ENCODE data around the gene DDA1. TPM values are rescaled to one million over a fixed set of nuclear protein-coding genes. Genes with fewer than 3 reads are reported as not detected.

The DDA1 gene
- total and polyA plus RNA-seq, 10 donors = 10.5 to 42.2 (median 23.5) TPM

DNA sequence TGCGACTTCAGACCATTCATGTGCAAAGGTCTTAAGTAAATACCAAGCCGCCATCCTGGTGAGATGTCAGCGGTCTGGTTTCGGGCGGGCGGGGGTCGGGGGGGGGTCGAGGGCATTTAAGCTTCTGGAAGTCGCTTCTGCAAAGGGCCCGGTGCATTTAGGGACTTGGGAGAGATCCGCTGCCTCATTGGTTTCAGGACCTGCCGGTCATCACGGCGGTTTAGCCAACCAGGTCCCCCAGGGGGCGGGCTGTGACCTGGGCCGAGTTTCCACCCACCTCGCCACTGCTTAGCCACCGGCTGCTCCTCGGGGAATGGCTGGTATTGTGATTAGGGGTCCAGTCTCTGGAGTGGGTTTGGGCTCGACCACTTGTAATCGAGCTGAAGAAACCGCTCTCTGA lies 19.9 kb upstream of the DDA1 start:
- H3K4me1 ChIP-seq = peaks cover 0 to 40% (median 13%) of the 10 kb centered on the region in 6 donors
- DNase-seq = peak; percentile 85

GRCh38 chr19:17292301-17293074 lies 16.9 kb upstream of the DDA1 start:
- peak overlapping the region; percentile 63 to 85 (median 71) for H3K4me3 ChIP-seq
- DNase-seq = peak; percentile 94
- H3K27me3 ChIP-seq (replicated peaks in 1 of 7) = peaks cover 0 to 8% (median 0%) of the 10 kb centered on the region in 7 donors
- TF ChIP-seq, protein P1, sequence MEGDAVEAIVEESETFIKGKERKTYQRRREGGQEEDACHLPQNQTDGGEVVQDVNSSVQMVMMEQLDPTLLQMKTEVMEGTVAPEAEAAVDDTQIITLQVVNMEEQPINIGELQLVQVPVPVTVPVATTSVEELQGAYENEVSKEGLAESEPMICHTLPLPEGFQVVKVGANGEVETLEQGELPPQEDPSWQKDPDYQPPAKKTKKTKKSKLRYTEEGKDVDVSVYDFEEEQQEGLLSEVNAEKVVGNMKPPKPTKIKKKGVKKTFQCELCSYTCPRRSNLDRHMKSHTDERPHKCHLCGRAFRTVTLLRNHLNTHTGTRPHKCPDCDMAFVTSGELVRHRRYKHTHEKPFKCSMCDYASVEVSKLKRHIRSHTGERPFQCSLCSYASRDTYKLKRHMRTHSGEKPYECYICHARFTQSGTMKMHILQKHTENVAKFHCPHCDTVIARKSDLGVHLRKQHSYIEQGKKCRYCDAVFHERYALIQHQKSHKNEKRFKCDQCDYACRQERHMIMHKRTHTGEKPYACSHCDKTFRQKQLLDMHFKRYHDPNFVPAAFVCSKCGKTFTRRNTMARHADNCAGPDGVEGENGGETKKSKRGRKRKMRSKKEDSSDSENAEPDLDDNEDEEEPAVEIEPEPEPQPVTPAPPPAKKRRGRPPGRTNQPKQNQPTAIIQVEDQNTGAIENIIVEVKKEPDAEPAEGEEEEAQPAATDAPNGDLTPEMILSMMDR (IDR thresholded peaks at IDR 0.05 in 8 of 11, conservative IDR thresholded peaks at IDR 0.05 in 3 of 11) = peak; percentile 53 to 87 (median 75)
- TF ChIP-seq POLR2A (IDR thresholded peaks at IDR 0.05) = no peak
- peak; percentile 63 to 84 (median 78) for TF ChIP-seq POLR2AphosphoS5 (IDR thresholded peaks at IDR 0.05)
- H3K36me3 ChIP-seq = peaks cover 0 to 10% (median 0%) of the 10 kb centered on the region in 6 donors
- no peaks in the 10 kb centered on the region for H3K9me3 ChIP-seq
- WGBS, 5 donors = 0 to 7% (median 2%) methylated on average over 19 to 46 of the region's 46 CpGs
- H3K27ac ChIP-seq = peak overlapping the region; percentile 35 to 84 (median 76)
- intact Hi-C loops (cut with DNase I; ENCODE audit: low total_unique reads) = loop anchor here (5.0 kb wide), 1 partner anchor 95 kb away; no protein-coding TSS in a partner anchor
- peaks cover 0 to 49% (median 16%) of the 10 kb centered on the region in 6 donors for H3K4me1 ChIP-seq

More for the DNA sequence above, 19.9 kb upstream of the DDA1 start:
- H3K4me3 ChIP-seq = peak overlapping the region in 1 of 8 donors; percentile 27
- intact Hi-C loops (cut with DNase I; ENCODE audit: low total_unique reads) = no loop called here
- 12 to 18% (median 15%) methylated on average over 11 to 22 of the region's 22 CpGs for WGBS, 5 donors
- H3K27me3 ChIP-seq (replicated peaks in 1 of 7) = peaks cover 0 to 8% (median 0%) of the 10 kb centered on the region in 7 donors
- peaks cover 0 to 18% (median 0%) of the 10 kb centered on the region in 6 donors for H3K36me3 ChIP-seq
- no peaks in the 10 kb centered on the region for H3K9me3 ChIP-seq
- TF ChIP-seq, protein P1 (IDR thresholded peaks at IDR 0.05 in 8 of 11, conservative IDR thresholded peaks at IDR 0.05 in 3 of 11) = peak in 1 of 11 experiments; percentile 14
- TF ChIP-seq POLR2AphosphoS5 (IDR thresholded peaks at IDR 0.05) = no peak
- no peak overlapping the region for H3K27ac ChIP-seq

GRCh38 chr19:17293605-17294004 lies 15.8 kb upstream of the DDA1 start:
- intact Hi-C loops (cut with DNase I; ENCODE audit: low total_unique reads) = loop anchor here (5.0 kb wide), 1 partner anchor 94 kb away; no protein-coding TSS in a partner anchor
- no peak overlapping the region for H3K4me3 ChIP-seq
- WGBS, 5 donors = 87 to 92% (median 90%) methylated on average over 14 of the region's 14 CpGs

More at GRCh38 chr19:17293605-17294004, 15.8 kb upstream of the DDA1 start:
- Histone ChIP-seq H3K9me3 (peaks cover 0 to 8% (median 7%) of the 10 kb centered on the region in 8 donors), H3K27me3 (replicated peaks in 1 of 7) (peaks cover 0 to 6% (median 0%) of the 10 kb centered on the region in 7 donors), H3K36me3 (peaks cover 0 to 19% (median 3%) of the 10 kb centered on the region in 6 donors), H3K4me1 (peaks cover 0 to 49% (median 16%) of the 10 kb centered on the region in 6 donors), H3K27ac (no peak overlapping the region)
- no peak for DNase-seq
- no peak for TF ChIP-seq POLR2A (IDR thresholded peaks at IDR 0.05)
- TF ChIP-seq, protein P1 (IDR thresholded peaks at IDR 0.05 in 8 of 11, conservative IDR thresholded peaks at IDR 0.05 in 3 of 11) = peak in 1 of 11 experiments; percentile 1
